Measurements from ENCODE around the gene SPATA45. TPM values are rescaled to one million over a fixed set of nuclear protein-coding genes. Genes with fewer than 3 reads are reported as not detected.

SPATA45 gene
- total RNA-seq, 1 experiment from 2014 or later: not detected

DNA sequence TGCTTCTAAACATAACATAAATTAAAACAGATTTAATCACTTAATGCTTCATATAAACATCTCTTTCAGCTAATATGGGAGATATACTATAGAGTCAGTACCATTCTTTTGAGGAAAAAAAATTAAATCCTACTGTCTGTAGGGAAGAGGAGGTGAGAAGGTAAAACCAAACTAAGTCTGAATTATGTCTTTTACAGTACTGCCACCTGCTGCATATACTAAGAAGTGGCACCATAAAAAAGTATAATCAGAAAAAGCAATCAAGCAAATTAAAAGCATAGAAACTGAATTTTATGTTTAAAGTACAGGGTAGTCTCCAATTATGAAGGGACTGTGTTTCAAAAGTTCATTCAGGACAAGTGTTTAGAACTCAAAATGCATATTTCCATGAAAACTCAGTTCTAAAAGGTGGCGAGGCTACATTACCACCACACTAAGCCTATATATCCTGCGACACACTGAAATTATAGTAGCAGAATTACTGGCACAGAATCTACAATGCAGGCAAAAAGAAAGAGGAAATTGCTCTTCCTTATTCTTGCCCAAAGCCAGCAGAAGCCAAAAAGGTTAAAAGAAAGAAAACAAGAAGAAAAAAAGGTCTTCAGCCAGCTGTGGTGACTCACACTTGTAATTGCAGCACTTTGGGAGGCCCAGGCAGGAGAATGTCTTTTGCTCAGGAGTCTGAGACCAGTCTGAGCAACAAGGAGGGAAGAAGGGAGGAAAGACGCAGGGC, 64.9 kb downstream of the SPATA45 start:
- DNase-seq (ENCODE audit: extremely low read depth, low read depth): peak; percentile 37

DNA sequence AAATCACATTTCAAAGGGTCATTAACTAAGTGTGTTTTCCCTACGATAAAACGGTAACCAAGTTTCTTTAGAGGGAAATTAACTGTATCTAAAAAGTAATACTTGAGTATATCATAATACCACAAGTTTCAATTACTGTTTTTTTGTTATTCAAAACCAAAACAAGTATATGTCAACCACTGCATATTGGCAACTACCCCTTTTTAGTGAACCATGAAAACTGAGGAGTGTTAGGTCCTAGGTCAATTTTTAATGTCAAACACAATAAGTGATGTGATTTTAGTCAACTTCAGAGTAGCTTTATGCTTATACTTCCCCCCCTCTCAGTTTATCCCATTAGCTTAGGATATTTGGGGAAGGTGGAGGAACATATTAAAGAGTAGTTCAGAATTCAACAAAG, 66.2 kb downstream of the SPATA45 start:
- no peak for DNase-seq (ENCODE audit: extremely low read depth, low read depth)

DNA sequence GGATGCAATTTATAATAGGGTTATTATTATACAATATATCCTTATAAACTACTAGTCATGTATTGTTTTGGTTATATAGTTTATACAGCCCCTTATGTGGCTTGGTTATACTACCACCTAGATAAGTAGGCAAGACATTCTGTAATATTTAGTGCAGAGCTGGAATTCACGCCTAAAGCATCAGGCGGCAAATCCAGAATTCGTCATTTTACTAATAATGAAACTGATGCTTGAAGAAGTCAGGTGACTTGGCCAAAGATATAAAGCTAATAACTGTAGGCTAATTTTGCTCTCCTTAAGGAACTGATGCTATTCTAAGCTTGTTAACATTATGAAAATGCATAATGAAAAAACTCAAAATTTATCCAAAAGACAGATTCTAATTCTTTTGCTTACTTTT, 66.7 kb downstream of the SPATA45 start:
- no peak for DNase-seq (ENCODE audit: extremely low read depth, low read depth)

Small RNAs within 50 kb of the gene (small RNA-seq; reads per million reads assigned to genes)
- gene AC104333.1: 0 reads per million in 2 experiments
- gene AC104333.2: 0 reads per million in 2 experiments

Other genes with a start within 250 kb of the SPATA45 start
- gene ATF3, start 238.9 kb downstream of the SPATA45 start, total RNA-seq (2014; rRNA removed; shearing (Covaris generic)): 16.7 and 19.2 TPM in 2 replicates
- gene BATF3, start 147.8 kb downstream of the SPATA45 start, total RNA-seq (2014; rRNA removed; shearing (Covaris generic)): 5.3 and 7.6 TPM in 2 replicates
- gene NSL1, start 55.9 kb downstream of the SPATA45 start, total RNA-seq (2014; rRNA removed; shearing (Covaris generic)): 50.3 and 57.9 TPM in 2 replicates
- 37.5 and 41.1 TPM in 2 replicates for gene TATDN3, start 55.8 kb downstream of the SPATA45 start, total RNA-seq (2014; rRNA removed; shearing (Covaris generic))
- 19.1 and 19.9 TPM in 2 replicates for gene FLVCR1, start 10.6 kb upstream of the SPATA45 start, total RNA-seq (2014; rRNA removed; shearing (Covaris generic))
- gene VASH2, start 102.9 kb upstream of the SPATA45 start, total RNA-seq (2014; rRNA removed; shearing (Covaris generic)): 1.3 and 2.8 TPM in 2 replicates
- gene ANGEL2, start 168.2 kb upstream of the SPATA45 start, total RNA-seq (2014; rRNA removed; shearing (Covaris generic)): 60.6 and 72.2 TPM in 2 replicates
- 33.4 and 34.9 TPM in 2 replicates for gene RPS6KC1, start 203.6 kb upstream of the SPATA45 start, total RNA-seq (2014; rRNA removed; shearing (Covaris generic))